PC-9 (cell line): ENCODE results near the gene ACOT4. TPM values are rescaled to one million over a fixed set of nuclear protein-coding genes. Genes with fewer than 3 reads are reported as not detected.
"Not testable (repeated sequence)": the region's sequence is repeated elsewhere in the genome, so short reads cannot be mapped to it uniquely, and the experiment has no call there.

ENCODE experiments used
- BruUV-seq: library from RNA; stranded (reverse); fragments of 400-500 nt; replicated peaks from 2 replicates; lab custom pipeline; 2021; lab: Mats Ljungman, UMichigan
- CTCF ChIA-PET: fragments of 300-600 bp; sonication (Branson Sonifier 250); formaldehyde crosslinking; loops from one replicate; lab custom pipeline; 2022; ENCODE audit warnings: antibody characterized with exemption; lab: Charles Lee
- POLR2A ChIA-PET: fragments of 300-600 bp; sonication (Branson Sonifier 250); formaldehyde crosslinking; loops from one replicate; lab custom pipeline; 2022; ENCODE audit warnings: antibody characterized with exemption; ENCODE audit not compliant: unreplicated experiment; lab: Charles Lee
- DNase-seq, 2 experiments: peaks; one replicate each; pipeline versions ENCODE4 v3.0.0 to v3.0.0-alpha.2; 2015 to 2022; ENCODE audit warnings: mixed read lengths in 1 of 2
- H2AFZ ChIP-seq: fragments of 200-600 bp; sonication (generic); 2 replicates; pipeline ENCODE4 v1.8.1; 2017; ENCODE audit warnings: antibody characterized with exemption
- H3F3A ChIP-seq: fragments of 200-600 bp; sonication (generic); 2 replicates; pipeline ENCODE4 v1.8.1; 2017; ENCODE audit warnings: antibody characterized with exemption, mild to moderate bottlenecking, low read depth; ENCODE audit not compliant: insufficient read depth
- H3K27ac ChIP-seq: fragments of 200-600 bp; sonication (generic); 2 replicates; pipeline ENCODE4 v1.6.1; 2016; ENCODE audit warnings: mixed run types
- H3K27me3 ChIP-seq: fragments of 200-600 bp; sonication (generic); 2 replicates; pipeline ENCODE4 v1.6.1; 2016; ENCODE audit warnings: low read depth, mixed run types; ENCODE audit not compliant: insufficient read depth
- H3K36me3 ChIP-seq: fragments of 200-600 bp; sonication (generic); 2 replicates; pipeline ENCODE4 v1.6.1; 2016; ENCODE audit warnings: low read depth, mixed run types
- H3K4me1 ChIP-seq: fragments of 200-600 bp; sonication (generic); replicated peaks from 2 replicates; pipeline ENCODE4 v1.6.1; 2016; ENCODE audit warnings: mixed run types; ENCODE audit not compliant: insufficient read depth
- H3K4me2 ChIP-seq: fragments of 200-600 bp; sonication (generic); 2 replicates; pipeline ENCODE4 v1.6.1; 2017; ENCODE audit warnings: mixed run types
- H3K4me3 ChIP-seq: fragments of 200-600 bp; sonication (generic); 2 replicates; pipeline ENCODE4 v1.6.1; 2016; ENCODE audit warnings: mixed run types
- H3K79me2 ChIP-seq: fragments of 200-600 bp; sonication (generic); 2 replicates; pipeline ENCODE4 v1.6.1; 2017; ENCODE audit warnings: low read depth, mixed run types
- H3K9me2 ChIP-seq: fragments of 200-600 bp; sonication (generic); 2 replicates; pipeline ENCODE4 v1.8.1; 2017; ENCODE audit warnings: mild to moderate bottlenecking; ENCODE audit not compliant: insufficient read depth
- H3K9me3 ChIP-seq: fragments of 200-600 bp; sonication (generic); 2 replicates; pipeline ENCODE4 v1.8.1; 2016; ENCODE audit warnings: low read depth; ENCODE audit not compliant: insufficient read depth
- H4K20me1 ChIP-seq: fragments of 200-600 bp; sonication (generic); 2 replicates; pipeline ENCODE4 v1.8.1; 2017; ENCODE audit not compliant: insufficient read depth
- CTCF ChIP-seq: fragments of 200-600 bp; sonication (generic); conservative IDR thresholded peaks from 2 replicates; pipeline ENCODE4 v1.6.1; 2017; ENCODE audit warnings: mixed run types, antibody characterized with exemption, mild to moderate bottlenecking, moderate library complexity
- EZH2 ChIP-seq: fragments of 200-600 bp; sonication (generic); IDR thresholded peaks from 2 replicates; pipeline ENCODE4 v1.8.0; 2017; ENCODE audit warnings: antibody characterized with exemption, low read depth
- intact Hi-C: fragments of 100-400 bp; cut with micrococcal nuclease; formaldehyde crosslinking; loops from one replicate; pipeline ENCODE4 v1.10.0; 2022; ENCODE audit not compliant: unreplicated experiment
- total RNA-seq: library from RNA; stranded (reverse); gene quantifications from 2 replicates; pipeline ENCODE4 v1.2.3, GENCODE V29; 2021

The ACOT4 gene
- total RNA-seq, 1 experiment from 2014 or later = 3.5 TPM

GRCh38 chr14:73553845-73554244 lies 37.8 kb upstream of the ACOT4 start:
- ChIA-PET POLR2A (no interaction called here), CTCF (no interaction called here)
- TF ChIP-seq CTCF (no peak), EZH2 (no peak)
- H3K4me2 ChIP-seq = no peak overlapping the region
- H3K27me3 ChIP-seq = no peaks in the 10 kb centered on the region
- H3K4me1 ChIP-seq = no peaks in the 10 kb centered on the region
- no peaks in the 10 kb centered on the region for H3K36me3 ChIP-seq
- DNase-seq = no peak
- no peak overlapping the region for H2AFZ ChIP-seq
- no peaks in the 10 kb centered on the region for H3K79me2 ChIP-seq
- no peaks in the 10 kb centered on the region for H3K9me3 ChIP-seq
- no TSS peak for BruUV-seq
- H3K9me2 ChIP-seq = no peaks in the 10 kb centered on the region
- H3K27ac ChIP-seq = no peak overlapping the region
- no peaks in the 10 kb centered on the region for H4K20me1 ChIP-seq
- intact Hi-C loops = no loop called here
- H3F3A ChIP-seq = no peaks in the 10 kb centered on the region
- no peak overlapping the region for H3K4me3 ChIP-seq

- H3K4me2 ChIP-seq, H3K27me3 ChIP-seq, H3K4me1 ChIP-seq, H3K9me2 ChIP-seq, H3K4me3 ChIP-seq, H4K20me1 ChIP-seq, H3K36me3 ChIP-seq, CTCF ChIA-PET, H3K9me3 ChIP-seq, H3F3A ChIP-seq, intact Hi-C loops, BruUV-seq, POLR2A ChIA-PET, H2AFZ ChIP-seq, DNase-seq, H3K79me2 ChIP-seq, H3K27ac ChIP-seq: not testable (repeated sequence)
Measured at GRCh38 chr14:73557201-73557600, 34.5 kb upstream of the ACOT4 start.

GRCh38 chr14:73558238-73558637 lies 33.4 kb upstream of the ACOT4 start:
- H4K20me1 ChIP-seq, H3K36me3 ChIP-seq, H3K79me2 ChIP-seq, H3K27ac ChIP-seq, H3K4me3 ChIP-seq, H2AFZ ChIP-seq, H3K4me2 ChIP-seq, intact Hi-C loops, H3K27me3 ChIP-seq, H3F3A ChIP-seq, H3K9me3 ChIP-seq, BruUV-seq, DNase-seq, H3K9me2 ChIP-seq, POLR2A ChIA-PET, CTCF ChIA-PET, H3K4me1 ChIP-seq: not testable (repeated sequence)

- H3K36me3 ChIP-seq, H3F3A ChIP-seq, POLR2A ChIA-PET, H3K4me2 ChIP-seq, H2AFZ ChIP-seq, BruUV-seq, H3K79me2 ChIP-seq, H3K27ac ChIP-seq, H3K4me1 ChIP-seq, H3K9me2 ChIP-seq, intact Hi-C loops, H3K4me3 ChIP-seq, DNase-seq, H4K20me1 ChIP-seq, H3K27me3 ChIP-seq, CTCF ChIA-PET: not testable (repeated sequence)
- H3K9me3 ChIP-seq = peaks cover 12% of the 10 kb centered on the region; the same call in 1 of the 2 replicates
Measured at GRCh38 chr14:73562256-73562655, 29.4 kb upstream of the ACOT4 start.

- BruUV-seq, H3K4me2 ChIP-seq, H3K36me3 ChIP-seq, H3K9me2 ChIP-seq, POLR2A ChIA-PET, H4K20me1 ChIP-seq, H3F3A ChIP-seq, H3K4me3 ChIP-seq, intact Hi-C loops, H3K27ac ChIP-seq, H2AFZ ChIP-seq, CTCF ChIA-PET, H3K27me3 ChIP-seq: not testable (repeated sequence)
- DNase-seq = peak in 1 of 2 experiments; percentile 41
- Histone ChIP-seq H3K4me1 (peaks cover 13% of the 10 kb centered on the region), H3K79me2 (peaks cover 12% of the 10 kb centered on the region), H3K9me3 (peaks cover 12% of the 10 kb centered on the region; the same call in 1 of the 2 replicates)
Measured at GRCh38 chr14:73562696-73563095, 29.0 kb upstream of the ACOT4 start.

DNA sequence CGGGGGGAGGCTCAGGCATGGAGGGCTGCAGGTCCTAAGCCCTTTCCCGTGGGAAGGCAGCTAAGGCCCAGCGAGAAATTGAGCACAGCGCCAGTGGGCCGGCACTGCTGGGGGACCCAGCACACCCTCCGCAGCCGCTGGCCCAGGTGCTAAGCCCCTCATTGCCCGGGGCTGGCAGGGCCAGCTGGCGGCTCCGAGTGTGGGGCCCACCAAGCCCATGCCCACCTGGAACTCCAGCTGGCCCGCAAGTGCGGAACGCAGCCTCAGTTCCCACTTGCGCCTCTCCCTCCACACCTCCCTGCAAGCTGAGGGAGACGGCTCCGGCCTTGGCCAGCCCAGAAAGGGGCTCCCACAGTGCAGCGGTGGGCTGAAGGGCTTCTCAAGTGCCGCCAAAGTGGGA lies 25.2 kb upstream of the ACOT4 start:
- H3K27ac ChIP-seq, H2AFZ ChIP-seq, BruUV-seq, intact Hi-C loops, H3K27me3 ChIP-seq, H3K36me3 ChIP-seq, DNase-seq, H3K9me2 ChIP-seq, POLR2A ChIA-PET, H4K20me1 ChIP-seq, H3K4me2 ChIP-seq, H3K4me3 ChIP-seq: not testable (repeated sequence)
- H3K79me2 ChIP-seq = peaks cover 28% of the 10 kb centered on the region
- CTCF ChIA-PET = interaction anchor here (0.5 kb wide), 1 partner anchor 99 kb away, joined by 12 read pairs; no protein-coding TSS in a partner anchor
- H3K9me3 ChIP-seq = peaks cover 12% of the 10 kb centered on the region; the same call in 1 of the 2 replicates
- peaks cover 27% of the 10 kb centered on the region; the same call in 1 of the 2 replicates for H3F3A ChIP-seq
- H3K4me1 ChIP-seq = peaks cover 27% of the 10 kb centered on the region
